Adrenal gland (tissue), 5 donors: ENCODE measurements around the gene FAM81B.

Experiments used
- POLR2A ChIP-seq, 2 donors: fragments of 450-650 bp; IDR thresholded peaks; one replicate each; pipeline ENCODE4 v1.6.1; 2017; ENCODE audit warnings: antibody characterized with exemption in 2 of 2, mild to moderate bottlenecking in 2 of 2, moderate library complexity in 1 of 2
- TF ChIP-seq, protein P1 (sequence below), 6 experiments: fragments of 450-650 bp in 4 of 6; fragments of 200-600 bp in 2 of 6; sonication (generic) in 1 of 6; IDR thresholded peaks; 1 replicate in 5 of 6; 2 replicates in 1 of 6; pipeline versions ENCODE4 v1.5.1 to v1.8.0; 2016 to 2021; ENCODE audit warnings: antibody characterized with exemption in 6 of 6, mild to moderate bottlenecking in 2 of 6, moderate library complexity in 1 of 6
- donor health status: DM: no; HTN: no; CAD: no.

DNA sequence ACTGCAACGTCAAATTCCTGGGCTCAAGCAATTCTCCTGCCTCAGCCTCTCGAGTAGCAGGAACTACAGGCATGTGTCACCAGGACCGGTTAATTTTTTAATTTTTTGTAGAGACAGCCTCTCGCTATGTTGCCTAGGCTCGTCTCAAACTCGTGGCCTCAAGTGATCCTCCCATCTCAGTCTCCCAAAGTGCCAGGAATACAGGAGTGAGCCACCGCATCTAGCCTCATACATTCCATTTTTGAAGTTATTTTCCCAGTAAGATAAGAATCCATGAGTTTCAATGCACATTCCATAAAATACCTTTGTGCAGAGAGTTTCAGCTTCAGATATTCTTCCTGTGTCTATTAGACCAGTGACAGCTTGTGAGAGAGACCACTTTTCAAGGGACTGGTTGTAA is 93.3 kb downstream of the FAM81B start:
- TF ChIP-seq POLR2A (IDR thresholded peaks at IDR 0.05), result no peak
- TF ChIP-seq, protein P1, sequence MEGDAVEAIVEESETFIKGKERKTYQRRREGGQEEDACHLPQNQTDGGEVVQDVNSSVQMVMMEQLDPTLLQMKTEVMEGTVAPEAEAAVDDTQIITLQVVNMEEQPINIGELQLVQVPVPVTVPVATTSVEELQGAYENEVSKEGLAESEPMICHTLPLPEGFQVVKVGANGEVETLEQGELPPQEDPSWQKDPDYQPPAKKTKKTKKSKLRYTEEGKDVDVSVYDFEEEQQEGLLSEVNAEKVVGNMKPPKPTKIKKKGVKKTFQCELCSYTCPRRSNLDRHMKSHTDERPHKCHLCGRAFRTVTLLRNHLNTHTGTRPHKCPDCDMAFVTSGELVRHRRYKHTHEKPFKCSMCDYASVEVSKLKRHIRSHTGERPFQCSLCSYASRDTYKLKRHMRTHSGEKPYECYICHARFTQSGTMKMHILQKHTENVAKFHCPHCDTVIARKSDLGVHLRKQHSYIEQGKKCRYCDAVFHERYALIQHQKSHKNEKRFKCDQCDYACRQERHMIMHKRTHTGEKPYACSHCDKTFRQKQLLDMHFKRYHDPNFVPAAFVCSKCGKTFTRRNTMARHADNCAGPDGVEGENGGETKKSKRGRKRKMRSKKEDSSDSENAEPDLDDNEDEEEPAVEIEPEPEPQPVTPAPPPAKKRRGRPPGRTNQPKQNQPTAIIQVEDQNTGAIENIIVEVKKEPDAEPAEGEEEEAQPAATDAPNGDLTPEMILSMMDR (IDR thresholded peaks at IDR 0.05), result no peak
